H1 (cell line): ENCODE data around the gene STEAP1B. TPM values are rescaled to one million over a fixed set of nuclear protein-coding genes. Genes with fewer than 3 reads are reported as not detected.

Experiments used
- CTCF ChIA-PET: fragments of 300-600 bp; sonication (Branson Sonifier 250); formaldehyde crosslinking; loops from one replicate; lab custom pipeline; 2021; ENCODE audit not compliant: partially characterized antibody; lab: Charles Lee
- POLR2A ChIA-PET: fragments of 300-600 bp; sonication (Branson Sonifier 250); formaldehyde crosslinking; loops from one replicate; lab custom pipeline; 2021; ENCODE audit warnings: inconsistent platforms; ENCODE audit not compliant: partially characterized antibody; lab: Charles Lee
- DNase-seq, 2 experiments: peaks; one replicate each; pipeline versions ENCODE4 v3.0.0 to v3.0.0-alpha.2; 2010 to 2022; ENCODE audit warnings: low spot score in 2 of 2, low read depth in 1 of 2, mixed read lengths in 1 of 2
- FAIRE-seq: peaks from 2 replicates; lab custom pipeline; 2011; peaks lifted over from hg19 to GRCh38; lab: Jason Lieb, UNC
- H2AFZ ChIP-seq: 2 replicates; pipeline ENCODE4 v1.8.1; 2012; ENCODE audit warnings: low read length, inconsistent platforms
- H2AK5ac ChIP-seq: 2 replicates; pipeline ENCODE4 v1.6.1; 2013; ENCODE audit warnings: low read depth, low read length
- H2BK120ac ChIP-seq: replicated peaks from 2 replicates; pipeline ENCODE3; 2013; ENCODE audit warnings: low read depth, low read length, inconsistent platforms
- H2BK12ac ChIP-seq: 2 replicates; pipeline ENCODE4 v1.6.1; 2013; ENCODE audit warnings: low read depth, low read length
- H2BK15ac ChIP-seq: 2 replicates; pipeline ENCODE4 v1.6.1; 2013; ENCODE audit warnings: low read length
- H2BK20ac ChIP-seq: 2 replicates; pipeline ENCODE4 v1.6.1; 2013; ENCODE audit warnings: low read length
- H2BK5ac ChIP-seq: 2 replicates; pipeline ENCODE4 v1.6.1; 2013; ENCODE audit warnings: low read depth, low read length
- H3K14ac ChIP-seq: 2 replicates; pipeline ENCODE4 v1.6.1; 2013; ENCODE audit warnings: inconsistent platforms; ENCODE audit not compliant: insufficient read length
- H3K18ac ChIP-seq: 2 replicates; pipeline ENCODE4 v1.6.1; 2013; ENCODE audit warnings: low read length; ENCODE audit errors: extremely low read depth
- H3K23ac ChIP-seq: 2 replicates; pipeline ENCODE4 v1.6.1; 2013; ENCODE audit warnings: inconsistent platforms; ENCODE audit not compliant: insufficient read length
- H3K23me2 ChIP-seq: 2 replicates; pipeline ENCODE4 v1.6.1; 2013; ENCODE audit warnings: low read depth, low read length
- H3K27ac ChIP-seq: 2 replicates; pipeline ENCODE4 v1.6.1; 2011; ENCODE audit warnings: low read depth, low read length, inconsistent platforms
- H3K27me3 ChIP-seq, 4 experiments: replicated peaks in 1 of 4; 1 replicate in 1 of 4; 2 replicates in 3 of 4; pipeline versions ENCODE4 v1.6.1 to v1.8.1; 2011 to 2013; ENCODE audit warnings: low read length in 3 of 4, mild to moderate bottlenecking in 3 of 4, inconsistent platforms in 2 of 4, mixed read lengths in 2 of 4, moderate library complexity in 1 of 4; ENCODE audit not compliant: control insufficient read depth in 3 of 4, insufficient read depth in 3 of 4; ENCODE audit errors: extremely low read depth in 1 of 4
- H3K36me3 ChIP-seq, 4 experiments: 2 replicates each; pipeline versions ENCODE4 v1.6.1 to v1.8.1; 2011 to 2013; ENCODE audit warnings: mild to moderate bottlenecking in 4 of 4, low read length in 3 of 4, moderate library complexity in 2 of 4, control low read depth in 1 of 4, inconsistent platforms in 1 of 4; ENCODE audit not compliant: insufficient read depth in 4 of 4, control insufficient read depth in 2 of 4
- H3K4ac ChIP-seq: replicated peaks from 2 replicates; pipeline ENCODE3; 2013; ENCODE audit warnings: low read length, low read depth, mixed read lengths, inconsistent platforms; ENCODE audit not compliant: insufficient read length
- H3K4me1 ChIP-seq, 4 experiments: replicated peaks in 1 of 4; 1 replicate in 1 of 4; 2 replicates in 3 of 4; pipeline versions ENCODE4 v1.6.1 to v1.8.1; 2011 to 2013; ENCODE audit warnings: low read length in 3 of 4, inconsistent platforms in 2 of 4, mixed read lengths in 1 of 4; ENCODE audit not compliant: insufficient read depth in 4 of 4, control insufficient read depth in 3 of 4
- H3K4me2 ChIP-seq, 2 experiments: 2 replicates each; pipeline versions ENCODE4 v1.6.1 to v1.8.1; 2011 to 2013; ENCODE audit warnings: low read depth in 2 of 2, low read length in 2 of 2, control low read depth in 1 of 2, inconsistent platforms in 1 of 2, mild to moderate bottlenecking in 1 of 2; ENCODE audit not compliant: insufficient read depth in 1 of 2
- H3K4me3 ChIP-seq, 4 experiments: fragments of 200-600, 300-600 bp in 1 of 4; sonication (generic), shearing (Covaris generic), sonication (Bioruptor Twin) in 1 of 4; 2 replicates each; pipeline versions ENCODE4 v1.5.1 to v1.8.1; 2011 to 2016; ENCODE audit warnings: low read length in 4 of 4, low read depth in 3 of 4, control low read depth in 2 of 4, inconsistent platforms in 2 of 4, mild to moderate bottlenecking in 2 of 4, mixed read lengths in 1 of 4, moderate library complexity in 1 of 4; ENCODE audit not compliant: insufficient read depth in 2 of 4; ENCODE audit errors: extremely low read depth in 1 of 4
- H3K56ac ChIP-seq: replicated peaks from 2 replicates; pipeline ENCODE3; 2013; ENCODE audit warnings: low read depth, mild to moderate bottlenecking, mixed read lengths, low read length, inconsistent platforms; ENCODE audit not compliant: insufficient read length
- H3K79me1 ChIP-seq: 2 replicates; pipeline ENCODE4 v1.6.1; 2013; ENCODE audit warnings: low read depth, low read length, control low read depth
- H3K79me2 ChIP-seq, 2 experiments: 2 replicates each; pipeline versions ENCODE4 v1.6.1 to v1.8.1; 2012 to 2013; ENCODE audit warnings: low read length in 2 of 2, mild to moderate bottlenecking in 2 of 2, inconsistent platforms in 1 of 2; ENCODE audit not compliant: insufficient read depth in 2 of 2, control insufficient read depth in 1 of 2
- H3K9ac ChIP-seq, 4 experiments: replicated peaks in 1 of 4; 1 replicate in 1 of 4; 2 replicates in 3 of 4; pipeline versions ENCODE4 v1.6.1 to v1.8.1; 2011 to 2013; ENCODE audit warnings: low read depth in 3 of 4, low read length in 3 of 4, control low read depth in 2 of 4, mild to moderate bottlenecking in 2 of 4, moderate library complexity in 2 of 4, inconsistent platforms in 1 of 4; ENCODE audit errors: extremely low read depth in 1 of 4
- H3K9me3 ChIP-seq, 2 experiments: 2 replicates each; pipeline versions ENCODE4 v1.6.1 to v1.8.1; 2012 to 2013; ENCODE audit warnings: mild to moderate bottlenecking in 2 of 2, moderate library complexity in 2 of 2, control low read depth in 1 of 2, inconsistent platforms in 1 of 2, low read depth in 1 of 2, low read length in 1 of 2, mixed read lengths in 1 of 2; ENCODE audit not compliant: insufficient read depth in 2 of 2
- H4K20me1 ChIP-seq, 2 experiments: replicated peaks in 1 of 2; 2 replicates each; pipeline versions ENCODE3 to v1.8.1; 2011 to 2013; ENCODE audit warnings: inconsistent platforms in 2 of 2, low read length in 2 of 2, mild to moderate bottlenecking in 1 of 2; ENCODE audit not compliant: insufficient read depth in 2 of 2, control insufficient read depth in 1 of 2
- H4K5ac ChIP-seq: 2 replicates; pipeline ENCODE4 v1.6.1; 2013; ENCODE audit warnings: low read length, low read depth, mixed read lengths, inconsistent platforms; ENCODE audit not compliant: insufficient read length
- H4K8ac ChIP-seq: 2 replicates; pipeline ENCODE4 v1.8.0; 2013; ENCODE audit warnings: mild to moderate bottlenecking, moderate library complexity, low read length, inconsistent platforms; ENCODE audit not compliant: insufficient read depth; ENCODE audit errors: extremely low read depth
- H4K91ac ChIP-seq: replicated peaks from 2 replicates; pipeline ENCODE3; 2013; ENCODE audit warnings: low read length, mixed read lengths, inconsistent platforms; ENCODE audit not compliant: insufficient read length
- POU5F1 ChIP-seq: IDR thresholded peaks from 2 replicates; pipeline ENCODE4 v1.6.1; 2011; ENCODE audit warnings: low read depth, mild to moderate bottlenecking, low read length, moderate library complexity
- YY1 ChIP-seq: IDR thresholded peaks from 2 replicates; pipeline ENCODE4 v1.6.1; 2011; ENCODE audit warnings: low read depth, mild to moderate bottlenecking, low read length
- WGBS, 2 experiments: shearing (Covaris generic) in 1 of 2; methylation state at CpG; one replicate each; pipeline versions ENCODE4 v1.1.6 to v1.1.7; 2013 to 2015; ENCODE audit warnings: low lambda C conversion rate in 2 of 2, mixed read lengths in 2 of 2, inconsistent platforms in 1 of 2, low coverage in 1 of 2, missing lambda C conversion rate in 1 of 2; ENCODE audit not compliant: insufficient replicate concordance in 2 of 2, insufficient coverage in 1 of 2, insufficient read length in 1 of 2; ENCODE audit errors: extremely low coverage in 1 of 2, missing lambda C conversion rate in 1 of 2; 5-methylcytosine and 5-hydroxymethylcytosine counted together
- polyA plus RNA-seq, 7 experiments: library from polyadenylated mRNA; depleted of rRNA in 3 of 7; stranded (reverse) in 5 of 7; unstranded in 2 of 7; fragments of >200 nt in 5 of 7; fragments of 200-250 nt in 2 of 7; gene quantifications; 1 replicate in 5 of 7; 2 replicates in 1 of 7; 4 replicates in 1 of 7; pipeline versions ENCODE4 v1.2.1 to v1.2.3, GENCODE V29; 2011 to 2013; ENCODE audit warnings: missing spikeins in 2 of 7, mixed read lengths in 2 of 7
- total RNA-seq: library from RNA; stranded (reverse); fragmentation: NEBNext Ultra II Directional; extraction: Animal tissue kit (Norgen Biotek cat#: 25700); gene quantifications from 2 replicates; pipeline ENCODE4 v1.2.1, GENCODE V29; 2021

STEAP1B gene
- total and polyA plus RNA-seq, 2 of the 8 experiments (the other 6 are each of a cell fraction or from before 2014, with no cell fraction given): 5.4 to 8.7 TPM

DNA sequence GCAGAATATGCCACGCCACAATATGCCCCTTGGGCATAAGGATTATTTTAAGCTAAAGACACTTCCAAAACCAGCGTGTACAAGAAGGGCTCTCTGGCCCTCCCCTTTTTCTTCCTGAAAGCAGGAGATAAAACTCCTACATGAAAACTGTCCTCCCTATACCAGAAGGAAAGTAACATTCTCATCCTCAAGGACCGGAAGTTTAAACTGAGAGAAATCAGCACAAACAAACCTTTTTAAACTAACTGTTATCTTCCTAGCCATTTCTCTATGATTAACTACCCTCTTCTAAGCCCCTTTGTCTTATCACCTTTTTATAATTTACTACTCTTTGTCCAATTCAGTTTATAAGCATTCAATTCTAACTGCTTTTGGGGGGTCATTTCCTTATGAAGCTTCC lies 126.6 kb downstream of the STEAP1B start:
- H2BK20ac ChIP-seq: no peak overlapping the region
- no peak overlapping the region for H3K14ac ChIP-seq
- no peak overlapping the region for H3K4ac ChIP-seq
- no peaks in the 10 kb centered on the region for H3K27me3 ChIP-seq
- no peaks in the 10 kb centered on the region for H3K36me3 ChIP-seq
- 84% methylated on average over 3 of the region's 3 CpGs; no CpG with 5 or more reads in 1 of the 2 experiments for WGBS, 2 experiments
- FAIRE-seq (no peak), DNase-seq (no peak)
- no peaks in the 10 kb centered on the region for H3K79me2 ChIP-seq
- no peak overlapping the region for H4K5ac ChIP-seq
- no peak overlapping the region for H2BK12ac ChIP-seq
- H3K4me2 ChIP-seq: no peak overlapping the region
- H3K9ac ChIP-seq: no peak overlapping the region
- H3K23me2 ChIP-seq: no peaks in the 10 kb centered on the region
- no peak overlapping the region for H2AK5ac ChIP-seq
- ChIA-PET CTCF (interaction anchor here (0.9 to 1.5 kb wide), 3 partner anchors 8 to 116 kb away, joined by 3 to 4 read pairs (median 3); no protein-coding TSS in a partner anchor), POLR2A (no interaction called here)
- no peaks in the 10 kb centered on the region for H4K20me1 ChIP-seq
- no peaks in the 10 kb centered on the region for H3K9me3 ChIP-seq
- no peak overlapping the region for H2AFZ ChIP-seq
- H4K8ac ChIP-seq: no peak overlapping the region
- H3K27ac ChIP-seq: no peak overlapping the region
- no peak overlapping the region for H2BK120ac ChIP-seq
- no peak overlapping the region for H2BK5ac ChIP-seq
- no peak overlapping the region for H4K91ac ChIP-seq
- no peak overlapping the region for H3K4me3 ChIP-seq
- no peak overlapping the region for H3K18ac ChIP-seq
- TF ChIP-seq POU5F1 (no peak), YY1 (no peak)
- H3K79me1 ChIP-seq: no peaks in the 10 kb centered on the region
- H3K4me1 ChIP-seq: no peaks in the 10 kb centered on the region
- H3K56ac ChIP-seq: no peak overlapping the region
- no peak overlapping the region for H2BK15ac ChIP-seq
- no peak overlapping the region for H3K23ac ChIP-seq
